ENCODE measurements around the gene AGPAT4.

DNA sequence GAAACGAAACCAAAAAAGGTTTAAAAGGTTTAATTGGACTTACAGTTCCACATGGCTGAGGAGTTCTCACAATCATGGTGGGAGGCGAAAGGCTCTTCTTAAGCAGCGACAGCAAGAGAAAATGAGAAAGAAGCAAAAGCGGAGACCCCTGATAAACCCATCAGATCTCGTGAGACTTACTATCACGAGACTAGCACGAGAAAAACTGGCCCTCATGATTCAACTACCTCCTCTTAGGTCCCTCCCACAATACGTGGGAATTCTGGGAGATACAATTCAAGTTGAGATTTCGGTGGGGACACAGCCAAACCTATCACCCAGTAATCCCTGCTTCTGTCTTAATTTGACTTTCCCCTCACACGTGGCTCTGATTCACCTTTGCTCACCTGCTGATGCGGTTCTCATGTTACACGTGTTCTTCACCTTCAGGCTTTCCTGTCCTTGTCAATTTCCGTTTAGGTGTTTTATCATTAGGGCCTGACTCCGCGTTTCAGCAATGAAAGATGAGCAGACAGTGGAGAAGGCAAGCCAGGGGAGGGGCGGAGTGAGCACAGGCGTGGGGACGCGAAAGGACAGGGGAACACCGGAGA lies 57.1 kb downstream of the AGPAT4 start:
- TF ChIP-seq POLR2A (IDR thresholded peaks at IDR 0.05; ENCODE audit: low read depth, low read length) (no peak), RAD21 (IDR thresholded peaks at IDR 0.05; ENCODE audit: low read length) (no peak), BHLHE40 (IDR thresholded peaks at IDR 0.05; ENCODE audit: low read depth, low read length) (no peak), CEBPB (IDR thresholded peaks at IDR 0.05; ENCODE audit: low read depth, low read length) (no peak), MXI1 (IDR thresholded peaks at IDR 0.05; ENCODE audit: borderline replicate concordance, low read depth, low read length) (no peak), MAFK (IDR thresholded peaks at IDR 0.05; ENCODE audit: low read depth, low read length) (no peak)
- TF ChIP-seq, protein P1, sequence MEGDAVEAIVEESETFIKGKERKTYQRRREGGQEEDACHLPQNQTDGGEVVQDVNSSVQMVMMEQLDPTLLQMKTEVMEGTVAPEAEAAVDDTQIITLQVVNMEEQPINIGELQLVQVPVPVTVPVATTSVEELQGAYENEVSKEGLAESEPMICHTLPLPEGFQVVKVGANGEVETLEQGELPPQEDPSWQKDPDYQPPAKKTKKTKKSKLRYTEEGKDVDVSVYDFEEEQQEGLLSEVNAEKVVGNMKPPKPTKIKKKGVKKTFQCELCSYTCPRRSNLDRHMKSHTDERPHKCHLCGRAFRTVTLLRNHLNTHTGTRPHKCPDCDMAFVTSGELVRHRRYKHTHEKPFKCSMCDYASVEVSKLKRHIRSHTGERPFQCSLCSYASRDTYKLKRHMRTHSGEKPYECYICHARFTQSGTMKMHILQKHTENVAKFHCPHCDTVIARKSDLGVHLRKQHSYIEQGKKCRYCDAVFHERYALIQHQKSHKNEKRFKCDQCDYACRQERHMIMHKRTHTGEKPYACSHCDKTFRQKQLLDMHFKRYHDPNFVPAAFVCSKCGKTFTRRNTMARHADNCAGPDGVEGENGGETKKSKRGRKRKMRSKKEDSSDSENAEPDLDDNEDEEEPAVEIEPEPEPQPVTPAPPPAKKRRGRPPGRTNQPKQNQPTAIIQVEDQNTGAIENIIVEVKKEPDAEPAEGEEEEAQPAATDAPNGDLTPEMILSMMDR (conservative IDR thresholded peaks at IDR 0.05; ENCODE audit: low read depth, low read length) = no peak
- TF ChIP-seq, protein P2, sequence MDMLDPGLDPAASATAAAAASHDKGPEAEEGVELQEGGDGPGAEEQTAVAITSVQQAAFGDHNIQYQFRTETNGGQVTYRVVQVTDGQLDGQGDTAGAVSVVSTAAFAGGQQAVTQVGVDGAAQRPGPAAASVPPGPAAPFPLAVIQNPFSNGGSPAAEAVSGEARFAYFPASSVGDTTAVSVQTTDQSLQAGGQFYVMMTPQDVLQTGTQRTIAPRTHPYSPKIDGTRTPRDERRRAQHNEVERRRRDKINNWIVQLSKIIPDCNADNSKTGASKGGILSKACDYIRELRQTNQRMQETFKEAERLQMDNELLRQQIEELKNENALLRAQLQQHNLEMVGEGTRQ (IDR thresholded peaks at IDR 0.05; ENCODE audit: low read depth, low read length) = no peak
- TF ChIP-seq, protein P3, sequence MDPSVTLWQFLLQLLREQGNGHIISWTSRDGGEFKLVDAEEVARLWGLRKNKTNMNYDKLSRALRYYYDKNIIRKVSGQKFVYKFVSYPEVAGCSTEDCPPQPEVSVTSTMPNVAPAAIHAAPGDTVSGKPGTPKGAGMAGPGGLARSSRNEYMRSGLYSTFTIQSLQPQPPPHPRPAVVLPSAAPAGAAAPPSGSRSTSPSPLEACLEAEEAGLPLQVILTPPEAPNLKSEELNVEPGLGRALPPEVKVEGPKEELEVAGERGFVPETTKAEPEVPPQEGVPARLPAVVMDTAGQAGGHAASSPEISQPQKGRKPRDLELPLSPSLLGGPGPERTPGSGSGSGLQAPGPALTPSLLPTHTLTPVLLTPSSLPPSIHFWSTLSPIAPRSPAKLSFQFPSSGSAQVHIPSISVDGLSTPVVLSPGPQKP (IDR thresholded peaks at IDR 0.05; ENCODE audit: borderline replicate concordance, low read depth, low read length) = no peak
